ENCODE results near the gene RAB39A.

Gene RAB39A

GRCh38 chr11:107963091-107963490 is 34.8 kb downstream of the RAB39A start:
- DNase-seq = no peak

GRCh38 chr11:107969219-107969618 is 41.0 kb downstream of the RAB39A start:
- no peak for DNase-seq

- DNase-seq = no peak
Observed at GRCh38 chr11:107970049-107970448, 41.8 kb downstream of the RAB39A start.

GRCh38 chr11:107973641-107974040 is 45.4 kb downstream of the RAB39A start:
- no peak for DNase-seq

GRCh38 chr11:107988397-107989158 is 60.3 kb downstream of the RAB39A start:
- no peak for DNase-seq

GRCh38 chr11:107991868-107992414 is 63.7 kb downstream of the RAB39A start:
- no peak for DNase-seq

- no peak for DNase-seq
Observed at GRCh38 chr11:107996006-107996776, 67.9 kb downstream of the RAB39A start.

- no peak for DNase-seq
Observed at GRCh38 chr11:107998761-107999160, 70.5 kb downstream of the RAB39A start.

GRCh38 chr11:107999759-108000455 is 71.7 kb downstream of the RAB39A start:
- no peak for DNase-seq

GRCh38 chr11:108002476-108002875 is 74.2 kb downstream of the RAB39A start:
- no peak for DNase-seq

- no peak for DNase-seq
Observed at GRCh38 chr11:108003623-108004022, 75.4 kb downstream of the RAB39A start.

GRCh38 chr11:108007819-108008218 is 79.6 kb downstream of the RAB39A start:
- no peak for DNase-seq

- DNase-seq = peak; percentile 34
Observed at GRCh38 chr11:108008656-108009496, 80.6 kb downstream of the RAB39A start, which contains the start of gene CUL5. Gene CUL5 (plus strand): TSS chr11:108008898. CDS start chr11:108009349, 451 bp downstream.

GRCh38 chr11:108009497-108010370 is 81.5 kb downstream of the RAB39A start:
- DNase-seq = no peak

GRCh38 chr11:108012139-108012725 is 84.0 kb downstream of the RAB39A start:
- DNase-seq = no peak

Data from cortex of kidney (tissue), 1 donor.